Keratinocyte (primary cell): ENCODE measurements around the gene GUCA2A.

Experiments
- CTCF ChIP-seq, 3 experiments: IDR thresholded peaks in 1 of 3; conservative IDR thresholded peaks in 1 of 3; optimal IDR thresholded peaks in 1 of 3; 2 replicates in 2 of 3; 3 replicates in 1 of 3; pipeline versions ENCODE3 to v1.5.1; 2011; ENCODE audit warnings: low read length in 3 of 3, mild to moderate bottlenecking in 3 of 3, moderate library complexity in 2 of 3, control low read depth in 1 of 3, inconsistent platforms in 1 of 3; ENCODE audit not compliant: insufficient read depth in 2 of 3; ENCODE audit errors: extremely low read depth in 1 of 3
- EZH2 ChIP-seq: IDR thresholded peaks from one replicate; pipeline ENCODE4 v1.6.1; 2012; ENCODE audit warnings: inconsistent platforms, mild to moderate bottlenecking, low read length, moderate library complexity

GRCh38 chr1:42179275-42179674 lies 14.7 kb upstream of the GUCA2A start:
- no peak for TF ChIP-seq CTCF (optimal IDR thresholded peaks at IDR 0.05 in 1 of 3, IDR thresholded peaks at IDR 0.05 in 1 of 3, conservative IDR thresholded peaks at IDR 0.05 in 1 of 3; ENCODE audit: extremely low read depth in 1 of 3, insufficient read depth in 2 of 3, low read length in 3 of 3)
- no peak for TF ChIP-seq EZH2
